HepG2 (cell line): ENCODE measurements around the gene SSC5D. TPM values are rescaled to one million over a fixed set of nuclear protein-coding genes. Genes with fewer than 3 reads are reported as not detected.

Experiments
- ATF7 ChIP-seq, 2 experiments: fragments of 450-650 bp in 1 of 2; sonication (generic) in 1 of 2; formaldehyde crosslinking in 1 of 2; IDR thresholded peaks; 2 replicates each; pipeline versions ENCODE4 v1.4.0 to v1.6.1; 2016 to 2020; ENCODE audit warnings: antibody characterized with exemption in 1 of 2, mild to moderate bottlenecking in 1 of 2, missing genetic modification reagents in 1 of 2
- FOXC1 ChIP-seq: sonication (generic); formaldehyde crosslinking; IDR thresholded peaks from 2 replicates; pipeline ENCODE4 v1.8.0; 2022; ENCODE audit warnings: mild to moderate bottlenecking, missing genetic modification reagents, borderline replicate concordance
- HMGA1 ChIP-seq: sonication (generic); formaldehyde crosslinking; conservative IDR thresholded peaks from 2 replicates; pipeline ENCODE4 v1.4.0; 2020; ENCODE audit warnings: missing genetic modification reagents
- HNRNPLL ChIP-seq: fragments of 200-400 bp; formaldehyde crosslinking; IDR thresholded peaks from 2 replicates; pipeline ENCODE4 v1.6.1; 2017; ENCODE audit warnings: mild to moderate bottlenecking, low read depth, low read length; ENCODE audit not compliant: poor library complexity, severe bottlenecking
- KAT8 ChIP-seq: IDR thresholded peaks from 2 replicates; pipeline ENCODE4 v1.6.1; 2016; ENCODE audit warnings: missing genetic modification reagents, missing compliant biosample characterization
- MTA1 ChIP-seq: sonication (generic); formaldehyde crosslinking; IDR thresholded peaks from 2 replicates; pipeline ENCODE4 v1.4.0; 2020; ENCODE audit warnings: missing genetic modification reagents, mild to moderate bottlenecking, borderline replicate concordance
- NR1H2 ChIP-seq: sonication (generic); formaldehyde crosslinking; IDR thresholded peaks from 2 replicates; pipeline ENCODE4 v1.8.1; 2022; ENCODE audit warnings: low read depth, missing genetic modification reagents, borderline replicate concordance
- NR2F6 ChIP-seq, 2 experiments: IDR thresholded peaks; 2 replicates each; pipeline ENCODE4 v1.6.1; 2016; ENCODE audit warnings: antibody characterized with exemption in 1 of 2, mild to moderate bottlenecking in 1 of 2
- PHF20 ChIP-seq: sonication (generic); formaldehyde crosslinking; IDR thresholded peaks from 2 replicates; pipeline ENCODE4 v1.5.0; 2020; ENCODE audit warnings: mild to moderate bottlenecking, missing genetic modification reagents
- PRDM15 ChIP-seq: sonication (generic); formaldehyde crosslinking; IDR thresholded peaks from 2 replicates; pipeline ENCODE4 v1.4.0; 2020; ENCODE audit warnings: missing genetic modification reagents
- SP1 ChIP-seq, 2 experiments: fragments of 450-650 bp in 1 of 2; sonication (generic) in 1 of 2; formaldehyde crosslinking in 1 of 2; IDR thresholded peaks; 2 replicates each; pipeline versions ENCODE4 v1.4.0 to v1.6.1; 2016 to 2020; ENCODE audit warnings: missing genetic modification reagents in 1 of 2
- SYNCRIP ChIP-seq: fragments of 200-400 bp; formaldehyde crosslinking; IDR thresholded peaks from 2 replicates; pipeline ENCODE4 v1.6.1; 2018; ENCODE audit warnings: mild to moderate bottlenecking, low read depth, low read length; ENCODE audit not compliant: insufficient read depth
- ZKSCAN5 ChIP-seq: sonication (generic); formaldehyde crosslinking; IDR thresholded peaks from 2 replicates; pipeline ENCODE4 v1.5.1; 2020; ENCODE audit warnings: mild to moderate bottlenecking, missing genetic modification reagents
- ZNF263 ChIP-seq: sonication (generic); formaldehyde crosslinking; IDR thresholded peaks from 2 replicates; pipeline ENCODE4 v1.4.0; 2020; ENCODE audit warnings: missing genetic modification reagents
- ZNF407 ChIP-seq: sonication (generic); formaldehyde crosslinking; IDR thresholded peaks from one replicate; pipeline ENCODE4 v1.5.1; 2020; ENCODE audit warnings: mild to moderate bottlenecking, missing genetic modification reagents; ENCODE audit errors: not compliant biosample characterization
- polyA plus RNA-seq, 8 experiments: library from polyadenylated mRNA; depleted of rRNA in 3 of 8; stranded (reverse) in 7 of 8; unstranded in 1 of 8; fragments of >200 nt; fragmentation: Illumina TruSeq in 4 of 8; extraction: Trizol in 4 of 8; gene quantifications; 2 replicates each; pipeline versions ENCODE4 v1.2.1 to v1.2.3, GENCODE V29; 2011 to 2016; ENCODE audit warnings: low read depth in 4 of 8, missing spikeins in 1 of 8, mixed read lengths in 1 of 8; ENCODE audit not compliant: insufficient read depth in 1 of 8
- total RNA-seq, 5 experiments: library from RNA; depleted of rRNA; stranded (reverse); fragments of >200 nt; fragmentation: Illumina TruSeq; extraction: Trizol; gene quantifications; 2 replicates each; pipeline ENCODE4 v1.2.3, GENCODE V29; 2016; ENCODE audit warnings: low read depth in 1 of 5

Gene SSC5D
- total and polyA plus RNA-seq, 2 of the 13 experiments (the other 11 are each of a cell fraction or from before 2014, with no cell fraction given) = not detected

GRCh38 chr19:55516878-55517620 is 28.8 kb downstream of the SSC5D start (continued):
- no peak for TF ChIP-seq ZNF407
- no peak for TF ChIP-seq HMGA1 (CRISPR knock-in tag)
- TF ChIP-seq FOXC1 = no peak
- TF ChIP-seq MTA1 = no peak
- TF ChIP-seq ZKSCAN5 (CRISPR knock-in tag) = no peak
- no peak for TF ChIP-seq PRDM15
- TF ChIP-seq SYNCRIP = no peak
- peak; percentile 31; the same call in 1 of the 2 replicates for TF ChIP-seq KAT8 (CRISPR knock-in tag)
- TF ChIP-seq SP1 (IDR thresholded peaks at IDR 0.05) = no peak
- peak; percentile 94 for TF ChIP-seq SP1 (CRISPR knock-in tag; IDR thresholded peaks at IDR 0.05)
- TF ChIP-seq ZNF263 (CRISPR knock-in tag) = peak; percentile 64
- no peak for TF ChIP-seq NR1H2 (CRISPR knock-in tag)
- no peak for TF ChIP-seq ATF7 (IDR thresholded peaks at IDR 0.05)
- no peak for TF ChIP-seq ATF7 (CRISPR knock-in tag; IDR thresholded peaks at IDR 0.05)
- TF ChIP-seq PHF20 (CRISPR knock-in tag) = 0 out of 2 replicates have a peak, but pooled peaks have one; percentile 11
- no peak; the same call in none of the 2 replicates for TF ChIP-seq NR2F6 (IDR thresholded peaks at IDR 0.05)
- peak; percentile 12 for TF ChIP-seq NR2F6 (CRISPR knock-in tag; IDR thresholded peaks at IDR 0.05)
- peak; percentile 36 for TF ChIP-seq HNRNPLL
